ENCODE measurements around the gene STPG4.

STPG4 gene

DNA sequence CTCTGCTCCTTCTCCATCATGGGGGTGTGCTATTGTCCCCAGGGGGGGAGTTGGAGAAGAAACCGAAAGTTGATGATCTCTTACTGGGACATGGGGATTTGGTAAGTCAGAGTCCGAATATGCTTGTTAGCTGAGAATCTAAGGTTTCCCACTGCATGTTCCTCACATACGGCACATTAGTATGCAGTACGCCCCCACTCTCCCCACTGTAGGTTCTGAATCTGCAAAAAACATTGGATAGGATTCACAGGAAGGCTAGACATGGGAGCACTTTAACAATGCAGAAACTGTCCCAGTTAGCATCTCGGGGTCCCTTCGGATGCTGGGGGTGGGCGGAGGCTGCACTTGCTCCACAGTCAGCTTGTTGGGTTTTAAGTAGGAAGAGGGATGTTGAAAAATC lies 102.3 kb downstream of the STPG4 start:
- DNase-seq (ENCODE audit: low spot score), result no peak

DNA sequence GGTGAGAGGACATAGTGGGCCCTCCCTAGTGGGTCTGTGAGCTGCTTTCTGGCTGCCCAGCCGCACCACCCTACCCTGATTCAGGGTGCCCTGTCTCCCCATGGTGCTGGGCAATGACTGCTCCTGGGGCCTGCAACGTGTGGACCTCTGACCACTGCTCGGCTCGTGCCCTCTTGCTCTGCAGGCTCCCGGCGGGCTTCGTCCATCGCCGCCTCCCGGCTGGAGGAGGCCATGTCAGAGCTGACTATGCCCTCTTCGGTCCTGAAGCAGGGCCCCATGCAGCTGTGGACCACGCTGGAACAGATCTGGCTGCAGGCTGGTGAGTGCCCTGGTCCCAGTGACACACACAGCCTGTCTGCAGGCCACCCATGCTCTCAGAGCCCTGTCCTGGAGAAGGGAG lies 103.5 kb downstream of the STPG4 start:
- no peak for DNase-seq (ENCODE audit: low spot score)

DNA sequence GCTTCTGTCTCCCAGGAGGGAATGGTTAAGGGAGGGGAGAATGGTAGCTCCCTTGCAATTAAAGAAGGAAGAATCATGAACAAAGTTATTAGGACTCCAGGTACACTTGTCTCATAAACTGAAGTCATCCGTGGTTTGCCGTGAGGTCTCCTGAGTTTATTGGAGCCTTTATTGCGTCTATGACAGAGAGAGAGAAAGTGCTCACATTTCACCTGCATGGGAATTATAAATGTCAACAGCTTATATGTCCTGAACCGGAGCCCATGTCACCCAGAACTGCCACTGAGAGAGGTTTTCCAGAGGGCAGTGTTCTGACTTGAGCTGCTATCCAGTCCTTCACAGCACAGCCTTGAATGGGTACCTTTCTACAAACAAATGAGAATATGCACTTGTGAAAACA lies 104.3 kb downstream of the STPG4 start:
- DNase-seq (ENCODE audit: low spot score), result no peak

DNA sequence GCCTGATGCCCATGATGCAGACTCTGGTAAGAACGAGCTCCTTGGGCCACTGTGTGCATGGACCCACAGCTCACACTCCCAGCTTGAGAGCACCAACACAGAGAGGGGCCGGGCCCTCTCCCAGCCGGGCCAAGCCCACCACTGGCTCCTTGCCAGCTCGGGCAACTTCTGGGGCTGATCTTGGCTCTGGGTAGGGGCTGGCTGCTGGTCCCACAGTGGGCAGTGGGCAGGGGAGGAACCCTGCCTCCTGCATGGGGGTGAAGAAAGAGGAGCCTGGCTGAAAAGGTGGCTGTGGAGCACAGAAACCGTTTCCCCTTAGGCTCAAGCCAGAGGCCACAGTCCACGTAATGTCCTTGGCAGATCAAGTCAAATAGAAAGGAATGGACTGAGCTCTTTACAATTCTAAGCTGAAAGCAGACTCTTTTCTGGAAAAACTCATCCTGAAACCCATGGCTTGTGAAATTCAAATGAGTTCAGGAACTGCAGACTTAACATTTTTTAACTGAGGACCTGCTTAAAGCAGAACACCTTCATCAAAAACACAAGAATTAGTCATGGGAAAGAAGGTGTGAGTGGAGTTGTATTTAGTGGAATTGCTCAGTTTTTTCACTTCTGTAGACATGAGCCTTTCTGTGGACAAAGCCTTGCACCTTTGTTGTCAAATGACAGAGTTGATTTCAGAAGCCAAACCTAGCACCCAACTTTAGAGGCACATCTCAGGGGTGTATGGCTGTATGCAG lies 104.9 kb downstream of the STPG4 start:
- no peak for DNase-seq (ENCODE audit: low spot score)

DNA sequence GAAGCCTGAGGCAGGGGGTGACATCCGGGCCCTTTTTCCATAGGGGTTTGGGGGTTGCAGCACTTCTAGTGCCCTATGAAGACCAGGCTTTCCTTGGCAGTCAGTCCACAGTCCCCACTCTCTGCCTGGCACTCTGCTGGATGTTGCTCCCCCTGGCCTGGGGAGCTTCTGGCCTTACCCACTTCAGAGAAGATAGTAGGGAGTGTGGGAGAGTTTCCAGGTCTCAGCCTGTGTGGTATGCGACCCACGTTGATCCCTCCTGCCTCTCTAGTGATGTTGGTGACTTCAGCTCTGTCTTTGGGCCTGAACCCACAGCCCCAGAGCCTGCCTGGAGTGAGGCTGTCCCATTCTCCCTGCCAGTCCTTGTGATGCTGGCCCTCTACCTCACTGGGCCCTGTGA lies 105.6 kb downstream of the STPG4 start:
- no peak for DNase-seq (ENCODE audit: low spot score)

DNA sequence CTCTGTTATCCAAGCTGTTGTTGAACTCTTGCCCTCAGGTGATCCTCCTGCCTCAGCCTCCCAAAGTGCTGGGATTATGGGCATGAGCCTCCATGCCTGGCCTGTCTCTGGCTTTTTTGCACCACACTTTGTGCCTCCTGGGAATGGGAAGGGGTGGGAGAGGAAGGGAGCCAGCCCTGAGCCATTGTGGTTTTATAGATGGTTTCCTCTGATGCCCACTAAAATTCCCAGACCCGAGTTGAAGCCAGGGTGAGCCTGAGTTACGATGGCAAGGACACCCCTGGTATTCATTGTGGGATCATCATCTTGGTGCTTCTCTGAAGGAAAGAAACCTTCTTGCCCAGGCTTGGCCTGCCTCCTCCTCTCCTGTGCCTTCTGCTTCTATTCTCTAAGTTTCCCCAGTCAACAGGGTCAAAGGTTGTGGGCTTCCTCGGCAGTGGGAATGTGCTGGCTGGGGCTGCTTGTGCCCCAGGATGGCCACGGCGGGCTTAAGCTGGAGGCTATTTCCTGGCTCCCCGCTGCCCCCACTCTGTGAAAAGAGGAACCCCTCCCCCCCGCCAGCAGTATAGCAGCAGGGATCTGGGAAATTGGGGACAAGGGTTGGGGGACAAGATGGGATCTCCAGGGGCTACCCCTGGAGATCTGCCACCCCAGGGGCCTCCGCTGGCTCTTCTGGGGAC lies 106.2 kb downstream of the STPG4 start:
- no peak for DNase-seq (ENCODE audit: low spot score)

DNA sequence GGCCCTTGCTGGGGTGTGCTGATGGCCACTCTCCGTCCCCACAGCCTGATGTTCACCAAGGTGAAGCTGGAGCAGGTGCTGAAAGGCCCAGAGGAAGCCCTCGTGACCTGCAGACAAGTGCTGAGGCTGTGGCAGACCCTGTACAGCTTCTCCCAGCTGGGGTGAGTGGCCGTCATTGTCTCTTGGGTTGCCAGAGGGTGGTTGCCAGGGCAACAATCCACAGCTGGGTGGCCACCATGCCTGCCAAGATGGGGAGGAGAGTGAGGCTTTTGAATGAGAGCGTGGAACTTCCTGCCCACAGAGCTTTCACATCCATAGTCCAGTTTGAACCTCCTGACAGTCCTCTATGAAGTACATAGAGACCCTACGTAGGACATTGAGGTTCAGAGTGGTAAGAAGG lies 108.8 kb downstream of the STPG4 start:
- DNase-seq (ENCODE audit: low spot score), result no peak

DNA sequence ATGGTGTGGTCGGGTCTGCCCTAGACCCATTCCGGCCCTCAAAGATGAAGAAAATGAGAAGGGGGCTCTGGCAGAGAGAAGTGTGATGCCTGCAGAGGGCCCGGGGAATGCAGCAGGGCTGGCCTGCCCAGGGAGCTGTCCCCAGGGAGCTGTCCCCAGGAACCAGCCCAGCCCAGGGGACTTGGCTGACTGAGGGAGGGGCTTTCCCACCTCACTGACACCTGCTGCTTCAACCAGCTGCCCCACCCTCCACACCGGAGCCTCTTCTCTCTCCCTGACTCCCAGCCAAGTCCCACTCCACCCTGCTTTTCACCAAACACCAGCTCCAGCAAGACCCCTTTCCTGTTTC lies 111.2 kb downstream of the STPG4 start:
- no peak for DNase-seq (ENCODE audit: low spot score)

DNA sequence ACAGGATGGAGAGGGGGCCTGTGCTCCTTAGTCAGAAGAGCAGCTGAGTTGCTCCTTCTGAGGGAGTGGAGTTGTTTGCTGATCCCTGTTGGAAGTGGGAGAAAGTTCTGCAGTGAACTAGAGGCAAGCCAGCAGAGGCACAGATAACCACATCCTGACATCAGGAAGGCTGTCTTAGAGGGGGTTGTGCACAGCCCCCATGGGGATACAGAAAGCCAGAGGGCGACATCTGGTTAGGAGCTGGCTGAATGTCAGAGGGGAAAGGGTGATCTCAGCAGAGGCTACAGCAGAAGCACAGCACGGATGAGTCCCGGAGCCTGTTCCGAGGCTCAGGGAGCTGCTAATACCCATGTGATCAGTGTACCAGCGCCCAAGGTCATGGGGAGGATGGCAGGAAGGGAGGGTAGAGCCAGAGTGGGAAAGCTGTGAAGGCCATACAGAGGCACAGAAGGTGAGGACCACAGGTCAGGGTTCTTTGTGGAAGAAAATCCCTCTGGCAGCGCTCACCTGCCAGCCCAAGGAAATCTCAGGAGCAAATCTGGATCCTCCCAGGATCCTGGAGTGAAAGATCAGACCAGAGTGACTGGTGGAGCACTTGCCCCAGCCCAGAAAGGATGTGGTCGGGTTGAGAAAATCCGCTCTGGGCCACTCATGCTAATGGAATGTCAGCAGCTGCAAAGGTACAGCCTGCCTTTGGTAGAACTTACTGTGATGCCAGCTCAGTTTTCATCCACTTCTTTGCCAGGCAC lies 111.8 kb downstream of the STPG4 start:
- peak; percentile 93 for DNase-seq (ENCODE audit: low spot score)

DNA sequence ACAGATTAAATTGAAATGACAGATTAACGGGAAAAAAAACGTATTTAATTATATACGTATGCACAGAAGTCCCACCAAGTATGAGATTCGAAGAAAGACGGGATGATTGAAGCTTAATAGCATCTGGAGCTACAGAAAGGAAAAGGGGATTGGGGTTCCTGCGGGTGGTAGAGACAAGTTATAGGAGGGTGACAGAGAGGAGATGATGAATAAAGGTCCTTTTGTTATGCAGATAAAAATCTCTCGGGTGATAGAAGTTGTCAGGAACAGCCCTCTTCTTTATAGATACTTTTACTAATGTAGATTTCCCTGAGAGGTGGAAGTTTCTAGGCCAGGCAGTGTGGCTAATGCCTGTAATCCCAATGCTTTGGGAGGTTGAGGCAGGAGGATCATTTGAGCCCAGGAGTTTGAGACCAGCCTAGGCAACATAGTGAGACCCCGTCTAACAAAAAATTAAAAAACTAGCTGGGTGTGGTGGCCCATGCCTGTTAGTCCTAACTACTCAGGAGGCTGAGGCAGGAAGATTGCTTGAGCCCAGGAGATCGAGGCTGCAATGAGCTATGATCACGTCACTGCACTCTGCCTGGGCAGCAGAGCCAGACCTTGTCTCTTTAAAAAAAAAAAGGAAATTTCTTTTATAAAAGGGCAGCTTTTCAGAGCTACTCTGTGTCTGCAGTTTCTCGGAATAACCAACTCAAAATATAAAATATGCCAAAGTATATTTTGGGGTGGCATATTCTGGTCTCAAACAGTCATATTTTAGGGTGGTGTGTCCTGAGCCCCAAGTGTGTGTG lies 113.0 kb downstream of the STPG4 start:
- DNase-seq (ENCODE audit: low spot score), result no peak

DNA sequence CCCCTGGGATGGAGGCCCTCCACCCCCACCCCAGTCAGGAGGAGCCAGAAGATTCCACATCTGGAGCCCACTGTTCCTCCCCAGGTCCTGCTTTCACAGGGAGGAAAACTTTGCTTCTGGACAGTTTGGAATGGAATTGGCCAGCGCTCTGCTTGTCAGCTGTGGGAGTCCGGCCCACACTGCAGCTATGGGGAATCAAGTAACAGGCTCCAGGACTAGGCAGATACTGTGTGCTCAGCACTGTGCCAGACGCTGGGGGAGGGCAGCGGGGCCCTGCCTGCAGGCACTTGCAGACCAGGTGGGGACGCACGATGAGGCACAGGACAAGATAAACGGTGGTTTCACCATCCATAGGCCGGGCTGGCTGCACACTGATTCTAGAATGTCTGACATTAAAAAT lies 114.0 kb downstream of the STPG4 start:
- DNase-seq (ENCODE audit: low spot score), result peak; percentile 30

DNA sequence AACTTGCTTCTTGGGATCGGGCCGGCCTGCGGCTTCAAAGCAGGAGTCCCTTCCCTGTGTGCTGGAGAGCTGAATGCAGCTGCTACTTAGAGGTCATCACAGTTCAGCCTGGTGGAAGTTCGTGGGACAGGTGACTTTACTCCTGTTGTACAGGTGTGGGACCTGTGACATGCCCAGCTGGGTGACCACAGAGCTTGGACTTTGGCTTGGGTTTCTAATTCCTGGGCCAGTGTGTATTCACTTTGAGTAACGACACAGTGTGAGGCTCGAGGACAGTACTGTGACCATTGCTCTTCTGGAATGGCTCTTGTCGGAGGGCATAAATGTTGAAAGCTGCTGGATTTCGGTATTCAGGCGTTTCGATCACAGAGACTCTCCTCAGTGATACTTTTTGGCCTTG lies 114.5 kb downstream of the STPG4 start:
- DNase-seq (ENCODE audit: low spot score), result no peak

DNA sequence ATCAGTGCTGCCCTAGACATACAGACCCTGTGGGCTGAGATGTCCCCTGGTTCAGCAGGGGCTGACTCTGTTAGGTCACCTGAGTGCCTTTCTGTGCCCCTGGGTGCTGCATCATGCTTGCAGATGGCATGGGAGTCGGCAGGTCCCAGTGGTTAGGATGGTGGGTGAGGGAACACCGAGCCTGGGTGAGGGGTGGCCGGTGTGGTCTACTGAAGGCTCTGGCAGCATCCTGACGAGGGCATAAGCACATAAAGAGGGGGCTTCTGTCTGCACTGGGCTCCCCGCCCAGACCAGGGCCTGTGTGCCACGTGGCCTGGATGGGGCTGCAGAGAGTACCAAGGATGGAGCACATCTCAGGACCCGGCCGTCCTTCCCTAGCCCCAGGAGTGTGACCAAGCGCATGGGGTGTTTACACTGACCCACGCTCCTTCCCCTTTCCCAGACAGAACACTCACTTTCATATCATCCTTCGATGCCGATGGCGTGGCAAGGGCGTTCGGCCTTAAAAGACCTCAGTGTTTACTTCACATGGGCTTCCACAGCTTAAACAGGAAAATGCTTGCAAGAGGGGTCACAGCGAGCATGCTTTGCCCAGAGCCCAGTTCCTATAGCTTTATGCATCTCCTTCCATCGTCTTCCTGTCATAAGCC lies 115.1 kb downstream of the STPG4 start:
- no peak for DNase-seq (ENCODE audit: low spot score)

DNA sequence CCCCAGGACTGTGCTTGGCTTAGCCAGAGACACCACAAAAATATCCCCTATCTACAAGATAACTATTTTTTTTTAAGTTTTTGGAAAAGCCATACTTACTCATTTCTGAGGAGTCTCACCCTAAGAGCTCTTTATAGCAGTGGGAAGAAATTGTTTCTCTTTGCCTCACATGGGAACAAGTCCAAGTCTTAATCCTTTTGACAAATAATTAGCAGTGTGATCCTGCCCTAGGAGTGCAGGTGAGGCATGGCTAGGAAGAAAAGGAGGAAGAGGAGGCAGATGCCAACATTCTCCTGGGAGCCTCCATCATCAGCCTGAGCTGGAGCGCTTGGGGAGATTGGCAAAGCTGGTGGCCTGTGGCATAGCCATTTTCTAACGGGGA lies 115.6 kb downstream of the STPG4 start:
- no peak for DNase-seq (ENCODE audit: low spot score)

DNA sequence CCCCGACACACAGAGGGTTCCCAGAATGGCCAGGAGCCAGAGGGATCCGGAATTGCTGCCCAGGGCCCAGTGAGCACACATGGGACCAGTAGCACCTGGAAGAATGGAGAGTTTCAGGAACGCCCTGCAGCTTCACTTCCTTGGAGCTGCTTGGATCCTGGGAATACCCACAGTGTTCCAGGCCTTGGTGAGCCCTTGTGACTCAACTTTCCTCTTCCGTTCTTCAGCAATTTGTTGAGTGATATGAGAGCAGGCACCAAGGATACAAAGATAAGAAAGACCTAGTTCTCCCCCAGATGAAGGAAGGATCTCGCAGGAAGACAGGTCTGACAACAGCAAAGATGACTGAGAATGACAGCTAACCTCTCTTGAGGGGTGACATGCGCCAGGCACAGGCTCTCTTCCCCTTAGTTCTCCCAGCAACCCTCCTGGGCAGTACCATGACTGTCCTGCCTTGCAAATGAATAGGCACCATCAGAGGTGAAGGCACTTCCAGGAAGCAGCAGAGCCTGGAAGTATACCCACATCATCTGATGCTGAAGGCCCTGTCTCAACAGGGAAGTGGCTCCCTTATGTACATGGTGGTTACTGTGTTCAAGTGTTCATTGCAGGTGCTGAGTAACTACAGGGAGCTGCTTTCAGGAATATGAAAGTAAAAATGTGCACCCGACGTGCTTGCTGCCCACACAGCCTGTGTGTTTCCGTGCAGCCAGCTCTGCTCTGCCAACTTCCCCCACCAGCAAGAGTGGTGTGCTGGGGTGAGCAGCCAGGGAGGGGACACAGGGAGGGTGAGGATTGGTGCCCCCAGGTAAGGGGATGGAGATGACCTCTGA lies 116.2 kb downstream of the STPG4 start:
- DNase-seq (ENCODE audit: low spot score), result no peak

DNA sequence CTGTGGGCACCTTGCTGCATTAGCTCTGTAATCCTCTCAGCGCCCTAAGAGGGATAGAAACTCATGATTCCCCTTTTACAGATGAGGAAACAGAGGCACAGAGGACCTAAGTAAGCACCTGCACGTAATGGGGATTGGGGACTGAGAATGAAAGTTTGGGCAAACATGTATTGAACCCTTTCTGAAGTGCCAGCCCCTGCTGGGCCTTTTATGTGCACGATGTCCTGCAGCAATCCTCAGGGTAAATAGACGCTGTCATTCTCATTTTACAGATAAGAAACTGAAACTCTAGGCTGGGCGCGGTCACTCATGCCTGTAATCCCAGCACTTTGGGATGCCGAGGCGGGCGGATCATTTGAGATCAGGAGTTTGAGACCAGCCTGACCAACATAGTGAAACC lies 117.4 kb downstream of the STPG4 start:
- no peak for DNase-seq (ENCODE audit: low spot score)

Measured in GM03348 (cell line).